Activated effector memory CD4-positive, alpha-beta T cell treated with anti-CD3 and anti-CD28 coated beads, Interleukin-2, amount 50 U/mL, for 16 hours (primary cell): ENCODE measurements around the gene FITM1.

Source experiments
- DNase-seq: peaks from one replicate; pipeline ENCODE4 v3.0.0-alpha.2; 2020

FITM1 gene, protein sequence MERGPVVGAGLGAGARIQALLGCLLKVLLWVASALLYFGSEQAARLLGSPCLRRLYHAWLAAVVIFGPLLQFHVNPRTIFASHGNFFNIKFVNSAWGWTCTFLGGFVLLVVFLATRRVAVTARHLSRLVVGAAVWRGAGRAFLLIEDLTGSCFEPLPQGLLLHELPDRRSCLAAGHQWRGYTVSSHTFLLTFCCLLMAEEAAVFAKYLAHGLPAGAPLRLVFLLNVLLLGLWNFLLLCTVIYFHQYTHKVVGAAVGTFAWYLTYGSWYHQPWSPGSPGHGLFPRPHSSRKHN

DNA sequence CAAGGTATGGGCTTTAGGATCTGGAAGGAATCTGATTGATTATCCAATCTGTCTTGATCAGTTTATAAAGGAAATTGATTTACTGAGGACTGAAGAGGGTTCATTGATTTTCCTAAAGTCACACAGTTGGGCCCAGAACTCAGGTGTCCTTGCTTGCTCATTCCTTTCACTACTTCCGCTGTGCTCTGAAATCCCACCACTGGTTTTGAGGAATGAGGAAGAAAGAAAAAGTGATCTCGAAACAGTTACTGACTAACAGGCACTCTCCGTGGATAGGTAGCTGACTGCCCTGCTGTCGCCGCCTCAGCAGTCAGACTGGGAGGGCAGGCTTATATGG lies at the start of gene FITM1:
TSS of gene FITM1 (plus strand) at position 280 of the 337 bp plus-strand sequence. CDS start 905 bp downstream, outside the sequence.
- no peak for DNase-seq

DNA sequence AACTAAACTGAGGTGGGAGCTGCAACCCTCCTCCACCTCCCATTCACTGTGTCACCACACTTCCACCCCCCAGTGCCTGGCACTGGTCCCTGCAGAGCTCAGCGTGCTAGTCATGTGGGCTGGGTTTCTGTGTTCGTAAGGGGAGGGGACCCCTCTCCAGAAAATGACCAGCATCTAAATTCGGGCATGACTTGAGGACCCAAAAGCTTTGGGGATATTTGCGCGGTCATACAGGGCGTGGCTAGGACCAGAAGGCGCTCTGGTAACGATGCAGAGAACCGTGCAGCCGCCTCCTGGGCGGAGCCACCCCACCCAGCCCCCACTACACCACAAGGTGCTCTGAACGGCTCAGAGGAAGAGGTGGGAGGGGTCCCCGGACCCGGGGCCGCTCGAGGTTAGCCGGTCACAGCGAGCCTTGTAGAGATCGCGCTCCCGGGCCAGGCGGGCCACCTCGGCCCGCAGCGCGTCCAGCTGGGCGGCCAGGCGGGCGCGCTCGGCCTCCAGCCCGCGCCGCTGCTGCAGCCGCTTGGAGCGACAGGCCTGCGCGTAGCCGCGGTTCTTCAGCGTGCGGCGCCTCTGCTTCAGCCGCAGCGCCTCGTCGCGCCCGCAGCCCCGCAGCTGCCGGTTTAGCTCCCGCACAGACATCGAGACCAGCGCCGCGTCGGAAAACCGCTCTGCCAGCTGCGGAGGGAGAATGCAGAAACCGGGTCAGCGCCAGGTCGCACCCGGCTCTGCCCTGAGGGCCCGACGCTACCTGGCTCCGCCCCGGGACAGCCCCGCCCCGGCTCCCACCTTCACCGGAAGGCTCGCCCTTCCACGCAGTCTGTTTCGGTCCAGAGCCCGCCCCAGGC lies 49.3 kb upstream of the FITM1 start:
- DNase-seq = peak; percentile 88

DNA sequence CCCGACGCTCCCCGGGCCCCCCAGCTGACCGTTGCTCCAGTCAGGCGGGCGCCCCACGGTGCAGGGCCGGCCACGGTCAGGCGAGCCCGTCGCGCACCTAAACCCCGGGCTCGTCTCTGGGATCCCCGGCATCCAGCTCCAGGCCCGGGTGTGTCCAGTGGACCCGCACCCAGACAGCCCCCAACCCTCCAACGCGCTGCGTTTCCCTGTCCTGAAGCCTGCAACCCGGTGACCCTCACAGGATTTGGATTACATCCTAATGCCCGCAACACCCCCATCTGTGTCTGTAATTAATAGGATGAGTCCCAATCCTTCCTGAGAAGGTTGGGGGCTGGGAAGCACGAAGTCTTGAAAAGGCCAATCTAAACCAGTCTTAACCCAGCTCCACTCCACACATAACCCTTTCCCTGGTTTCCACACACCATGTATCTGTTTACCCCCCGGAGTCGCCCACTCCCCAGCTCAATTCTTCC lies 48.7 kb upstream of the FITM1 start:
- DNase-seq = no peak

DNA sequence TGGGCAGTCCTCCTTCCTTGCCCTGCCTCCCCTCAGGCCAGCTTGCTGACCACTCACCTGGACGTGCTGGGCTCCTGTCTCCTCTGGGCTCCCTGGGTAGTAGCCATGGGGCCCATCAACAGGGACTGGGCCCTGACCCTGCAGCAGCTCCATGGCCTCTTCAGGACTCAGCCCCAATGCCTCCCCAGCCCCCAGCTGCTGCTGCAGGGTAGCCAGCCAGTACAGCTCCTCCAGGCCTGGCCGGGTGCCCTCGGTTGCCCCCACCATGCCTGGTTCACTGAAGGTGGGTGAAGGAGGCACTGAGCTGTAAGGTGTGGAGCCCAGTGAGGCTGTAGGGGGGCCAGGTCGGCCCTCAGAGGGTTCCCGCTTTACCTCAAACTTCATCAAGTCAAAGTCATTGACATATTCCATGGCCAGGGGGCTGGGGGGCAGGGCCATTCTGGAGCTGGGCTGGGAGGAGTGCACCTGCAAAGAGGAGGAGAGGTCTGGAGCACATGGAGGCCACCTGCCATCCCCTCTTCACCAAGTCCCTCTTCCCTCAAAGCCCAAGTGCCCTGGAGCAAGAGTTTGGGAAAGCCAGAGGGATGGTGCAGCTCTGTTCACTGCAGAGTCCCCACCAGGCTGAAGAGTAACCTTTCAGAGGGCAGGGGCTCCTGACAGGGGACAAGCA lies 47.9 kb upstream of the FITM1 start:
- no peak for DNase-seq

DNA sequence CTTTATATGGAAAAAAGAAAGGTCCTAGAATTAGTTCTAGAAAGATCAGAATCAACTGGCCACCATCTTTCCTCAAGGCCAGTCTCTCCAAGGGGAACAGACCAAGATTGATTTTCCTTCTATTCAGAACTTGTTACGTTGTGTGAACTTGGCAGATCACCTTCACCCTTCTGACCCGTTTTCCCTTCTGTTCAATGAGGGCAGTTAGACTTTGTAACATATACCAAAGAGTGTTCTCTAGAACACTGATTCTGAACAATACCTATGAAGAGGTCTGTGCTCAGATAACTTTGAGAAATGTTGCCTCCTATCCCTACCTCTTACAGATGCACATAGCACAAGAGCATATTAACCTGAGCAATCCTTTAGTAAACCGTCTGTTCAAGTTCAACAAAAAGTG lies 47.0 kb upstream of the FITM1 start:
- no peak for DNase-seq

DNA sequence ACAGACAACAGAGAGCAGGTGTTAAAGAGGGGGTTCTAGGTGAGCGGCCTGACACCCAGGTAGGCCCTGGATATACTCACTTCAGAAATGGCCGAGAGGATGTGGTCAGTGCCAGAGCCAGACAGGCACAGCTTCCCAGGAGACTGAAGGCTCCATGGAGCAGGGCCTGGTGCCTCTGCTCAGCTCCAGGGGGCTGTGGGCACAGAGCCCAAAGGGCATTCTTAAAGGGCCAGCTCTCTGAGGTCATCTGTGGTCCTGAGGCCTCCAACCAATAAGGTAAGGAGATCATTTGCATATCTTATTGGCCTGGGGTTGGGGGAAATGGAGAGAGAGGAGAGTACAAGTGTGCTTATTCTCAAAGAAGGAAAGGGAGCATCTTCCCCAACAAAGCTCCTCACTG lies 46.0 kb upstream of the FITM1 start:
- DNase-seq = no peak

DNA sequence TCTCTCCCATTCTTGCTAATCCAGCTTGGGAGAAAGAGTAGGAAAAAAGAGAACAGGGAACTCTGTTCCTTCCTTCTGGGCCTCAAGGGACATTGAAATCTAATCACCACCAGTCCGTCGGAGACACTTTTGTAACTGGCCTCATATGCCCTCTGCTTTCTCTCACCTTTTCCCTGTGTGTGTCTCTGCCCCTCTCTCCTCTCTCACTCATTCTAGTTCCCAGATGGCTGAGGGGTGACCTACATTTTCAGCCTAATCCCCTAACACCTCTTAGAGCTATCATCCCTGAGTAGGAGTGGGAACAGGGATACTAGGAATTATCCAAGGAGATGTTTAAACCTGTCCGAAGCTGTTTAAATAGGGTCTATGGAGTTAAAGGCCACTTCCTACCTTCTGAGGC lies 45.2 kb upstream of the FITM1 start:
- no peak for DNase-seq

DNA sequence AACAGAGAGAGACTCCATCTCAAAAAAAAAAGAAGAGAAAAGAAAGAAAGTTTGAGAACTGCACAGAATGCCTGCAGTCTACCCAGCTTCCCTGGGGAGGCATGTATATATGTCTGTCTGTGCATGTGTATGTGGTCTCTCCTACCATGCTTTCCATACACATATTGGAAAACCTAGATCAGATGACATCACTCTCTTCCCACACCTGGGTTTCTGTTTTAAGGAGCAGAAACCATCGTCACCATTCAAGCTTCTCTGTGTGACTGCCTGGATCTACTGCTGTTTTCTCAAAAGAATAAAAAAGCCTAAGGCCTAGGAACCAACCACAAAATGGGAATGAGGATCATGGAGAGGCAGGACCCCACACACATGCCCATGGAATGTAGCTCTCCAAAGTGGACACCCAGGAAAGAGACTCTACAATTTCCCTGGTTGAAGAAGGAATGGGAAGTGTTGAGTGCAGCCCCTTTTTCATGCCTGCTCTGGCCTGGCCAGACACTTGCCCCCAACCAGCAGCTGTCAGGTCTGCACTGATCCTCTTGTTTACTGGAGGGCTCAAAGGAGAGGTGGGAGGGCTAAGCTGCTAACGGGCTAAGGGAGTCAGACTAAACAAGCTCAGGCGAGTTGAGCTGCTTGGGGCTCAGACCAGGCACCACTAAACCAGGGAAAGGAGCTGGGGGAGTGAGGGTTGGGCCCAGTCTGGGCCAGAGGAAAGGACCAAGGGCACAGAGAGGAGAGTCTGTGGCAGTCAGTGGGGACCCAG lies 44.1 kb upstream of the FITM1 start:
- DNase-seq = no peak

DNA sequence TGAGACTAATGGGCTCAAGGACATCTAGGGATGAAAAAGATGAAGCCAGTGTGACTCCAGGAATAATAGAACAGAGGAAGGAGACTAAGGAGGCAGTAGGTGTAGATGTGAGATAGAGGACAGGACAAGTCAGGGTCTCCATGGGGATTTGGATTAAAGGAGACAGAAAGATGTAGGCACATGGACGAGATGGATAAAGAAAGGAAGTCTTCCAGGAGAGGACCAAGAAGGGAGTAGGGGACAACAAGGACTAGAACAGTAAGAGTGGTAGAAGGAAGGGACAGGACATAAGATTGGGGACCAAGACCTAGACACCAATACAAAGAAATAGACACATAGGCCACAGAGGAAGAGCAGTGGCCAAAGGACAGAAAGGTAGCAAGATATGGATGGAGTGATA lies 43.5 kb upstream of the FITM1 start:
- no peak for DNase-seq

DNA sequence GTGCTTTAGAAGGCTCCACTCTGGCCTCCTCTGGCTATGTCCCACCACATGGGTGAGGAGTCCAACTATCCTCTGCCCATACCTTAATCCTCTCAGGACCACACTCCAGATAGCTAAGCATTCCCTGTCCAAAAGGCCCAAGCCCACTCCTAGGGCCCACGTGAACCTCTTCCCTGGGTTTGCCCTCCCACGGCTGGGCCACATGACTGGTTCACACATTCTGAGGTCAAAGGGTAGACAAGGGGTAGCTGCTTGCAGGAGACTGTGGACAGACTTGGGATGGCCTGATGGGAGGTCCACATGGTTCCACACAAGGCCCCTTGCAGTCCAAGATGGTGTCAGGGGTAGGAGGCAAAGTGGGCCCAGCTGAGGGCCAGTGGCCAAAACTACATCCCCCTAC lies 42.4 kb upstream of the FITM1 start:
- no peak for DNase-seq

DNA sequence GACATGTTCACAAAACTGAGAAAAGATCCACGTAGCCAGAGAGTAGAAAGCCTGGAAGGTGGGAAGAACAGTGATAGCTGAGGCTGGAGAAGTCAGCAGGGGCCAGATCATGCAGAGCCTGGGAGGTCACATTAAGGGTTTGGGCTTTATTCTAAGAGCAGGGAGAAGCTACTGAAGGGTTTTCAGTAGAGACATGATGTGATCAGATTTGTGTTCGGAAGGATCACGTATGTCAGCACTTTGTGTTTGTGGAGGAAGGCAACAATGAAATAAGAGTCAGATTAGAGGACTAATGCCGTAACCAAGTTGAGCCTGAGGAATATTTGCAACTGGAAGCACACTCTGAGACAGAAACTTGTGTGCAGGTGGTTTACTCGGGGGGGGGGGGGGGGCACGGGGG lies 40.6 kb upstream of the FITM1 start:
- DNase-seq = no peak

DNA sequence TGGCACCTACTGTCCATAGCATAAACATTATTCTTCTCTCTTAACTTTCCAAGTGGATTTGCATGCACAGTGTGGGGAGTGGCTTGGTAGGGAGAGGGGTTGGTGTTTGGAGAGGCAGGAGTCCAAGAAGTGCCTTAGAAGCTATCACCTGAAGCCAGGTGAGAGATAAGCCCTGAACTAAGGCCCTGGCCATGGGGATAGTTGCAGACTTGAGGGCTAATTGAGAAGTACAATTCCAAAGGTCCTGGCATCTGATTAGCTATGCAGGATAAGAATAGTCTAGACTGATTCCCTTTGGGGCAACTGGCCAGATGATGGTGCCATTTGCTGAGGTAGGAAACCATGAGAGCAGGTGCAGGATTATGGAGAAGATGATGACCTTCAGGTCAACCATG lies 38.4 kb upstream of the FITM1 start:
- no peak for DNase-seq

DNA sequence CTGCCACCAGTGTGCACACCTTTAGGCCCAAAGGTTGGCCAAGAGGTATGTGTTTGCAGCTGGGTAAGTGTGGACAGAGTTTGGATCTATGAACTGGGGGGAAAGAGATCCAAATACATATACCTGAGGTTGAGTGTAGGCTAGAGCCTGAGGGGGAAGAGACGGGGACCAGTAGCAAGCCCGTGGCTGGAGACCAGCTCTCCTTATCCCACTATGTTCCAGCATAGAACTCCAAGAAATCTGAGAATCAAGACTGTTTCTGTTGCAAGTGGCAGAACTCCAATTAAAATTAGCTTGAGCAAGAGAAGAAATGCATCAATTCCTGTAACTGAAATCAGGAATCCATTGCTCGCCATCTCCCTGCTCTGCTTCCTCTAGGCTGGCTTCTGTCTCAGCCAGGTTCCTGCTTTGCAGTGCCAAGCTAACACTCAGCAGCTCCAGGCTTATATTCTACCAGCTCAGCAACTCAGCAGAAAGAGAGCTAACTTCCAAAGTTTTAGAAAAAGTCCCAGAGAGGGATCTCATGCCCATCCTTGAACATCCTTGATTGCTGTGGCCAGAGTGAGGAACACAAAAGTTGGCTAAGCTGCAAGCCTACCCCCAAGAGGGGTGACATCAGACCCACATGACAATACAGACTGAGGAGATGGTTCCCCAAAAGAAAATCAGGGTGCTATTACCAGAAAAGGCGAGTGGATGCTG lies 37.8 kb upstream of the FITM1 start:
- no peak for DNase-seq

DNA sequence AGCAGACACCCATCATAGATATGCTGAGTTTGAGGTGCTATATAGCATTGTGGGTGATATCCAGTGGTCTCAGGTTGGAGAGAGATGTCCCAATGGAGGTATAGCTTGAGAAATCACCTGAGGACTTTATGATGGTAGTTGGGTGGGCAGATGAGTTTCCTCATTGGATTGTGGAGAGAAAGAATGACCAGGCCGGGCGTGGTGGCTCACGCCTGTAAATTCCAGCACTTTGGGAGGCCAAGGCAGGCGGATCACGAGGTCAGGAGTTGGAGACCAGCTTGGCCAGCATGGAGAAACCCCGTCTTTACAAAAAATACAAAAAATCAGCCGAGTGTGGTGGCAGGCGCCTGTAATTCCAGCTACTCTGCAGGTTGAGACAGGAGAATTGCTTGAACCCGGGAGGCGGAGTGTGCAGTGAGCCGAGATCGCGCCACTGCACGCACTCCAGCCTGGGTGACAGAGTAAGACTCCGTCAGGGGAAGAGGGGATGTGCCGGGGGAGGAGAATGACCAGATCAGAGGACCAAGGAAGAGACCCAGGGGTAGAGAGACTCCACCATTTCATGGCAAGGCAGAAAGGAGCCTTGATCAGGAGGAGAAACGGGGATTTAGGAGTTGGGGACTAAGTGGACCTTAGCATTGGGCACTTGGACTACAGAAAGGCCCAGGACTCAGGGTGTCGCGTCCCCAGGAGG lies 37.1 kb upstream of the FITM1 start:
- no peak for DNase-seq

DNA sequence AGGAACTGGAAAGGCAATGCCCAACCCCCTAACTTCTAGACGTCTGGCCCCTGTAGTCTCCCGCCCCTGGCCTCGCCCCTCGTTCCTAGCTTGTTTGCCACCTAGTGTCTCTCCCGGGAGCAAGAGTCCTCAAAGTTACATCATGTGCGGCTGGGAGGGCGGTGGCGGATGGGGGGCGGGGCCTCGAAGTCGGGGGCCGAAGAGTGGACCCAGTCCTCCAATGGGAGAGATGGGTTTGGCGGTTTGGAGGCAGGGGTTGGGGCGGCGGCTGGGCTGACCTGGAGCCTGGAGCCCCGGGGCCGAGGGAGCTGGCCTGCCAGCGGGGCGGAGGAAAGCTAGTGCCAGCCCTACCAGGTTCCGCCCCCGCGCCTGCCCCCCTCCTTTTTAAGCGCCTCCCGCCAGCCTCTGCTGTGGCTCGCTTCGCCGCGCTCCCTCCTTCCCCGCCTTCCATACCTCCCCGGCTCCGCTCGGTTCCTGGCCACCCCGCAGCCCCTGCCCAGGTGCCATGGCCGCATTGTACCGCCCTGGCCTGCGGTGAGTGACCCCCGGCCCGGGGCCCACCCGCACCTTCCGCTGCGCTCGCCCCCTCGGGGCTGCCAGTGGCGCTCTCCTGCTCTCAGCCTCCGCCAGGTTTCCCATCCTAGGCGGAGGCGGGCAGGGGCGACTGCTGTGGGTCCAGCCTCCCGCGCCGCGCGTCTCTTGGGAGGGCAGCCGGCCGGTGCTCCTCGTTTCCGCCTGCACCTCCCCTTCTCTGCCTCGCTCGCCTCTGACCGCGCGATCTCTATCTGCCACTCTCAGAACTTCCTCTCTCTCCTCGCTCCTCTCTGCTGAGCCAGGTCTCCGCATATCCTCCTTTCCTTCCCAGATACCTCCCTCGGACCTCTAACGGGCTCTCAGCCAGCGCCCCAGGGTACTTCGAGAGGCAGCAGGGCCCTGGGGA lies 36.3 kb upstream of the FITM1 start, which contains the start of gene PCK2:
TSS of gene PCK2 (plus strand) at position 411 of the 940 bp plus-strand sequence. CDS start at position 506, 95 bp downstream.
- peak; percentile 95 for DNase-seq

DNA sequence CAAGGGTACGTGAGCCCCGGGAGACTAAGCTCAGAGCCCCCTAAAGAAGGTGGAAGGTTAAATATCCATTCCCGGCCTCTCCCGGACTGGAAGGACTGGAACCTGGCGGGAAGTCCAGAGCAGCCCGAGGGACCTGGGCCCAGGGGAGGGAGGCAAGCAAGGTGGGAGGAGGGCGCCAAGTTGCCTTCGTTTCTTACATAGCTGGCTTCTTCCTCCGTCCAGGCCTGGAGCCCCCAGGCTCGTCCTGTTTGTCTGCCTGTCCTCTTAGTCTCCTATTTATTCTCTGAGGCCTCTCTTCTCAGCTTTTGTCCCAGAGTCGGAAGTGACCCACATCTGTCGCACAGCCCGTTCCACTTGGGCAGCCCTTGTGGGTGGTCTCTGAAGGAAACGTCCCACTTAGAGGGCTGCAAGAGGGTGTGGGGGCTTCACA lies 35.6 kb upstream of the FITM1 start:
- DNase-seq = no peak

DNA sequence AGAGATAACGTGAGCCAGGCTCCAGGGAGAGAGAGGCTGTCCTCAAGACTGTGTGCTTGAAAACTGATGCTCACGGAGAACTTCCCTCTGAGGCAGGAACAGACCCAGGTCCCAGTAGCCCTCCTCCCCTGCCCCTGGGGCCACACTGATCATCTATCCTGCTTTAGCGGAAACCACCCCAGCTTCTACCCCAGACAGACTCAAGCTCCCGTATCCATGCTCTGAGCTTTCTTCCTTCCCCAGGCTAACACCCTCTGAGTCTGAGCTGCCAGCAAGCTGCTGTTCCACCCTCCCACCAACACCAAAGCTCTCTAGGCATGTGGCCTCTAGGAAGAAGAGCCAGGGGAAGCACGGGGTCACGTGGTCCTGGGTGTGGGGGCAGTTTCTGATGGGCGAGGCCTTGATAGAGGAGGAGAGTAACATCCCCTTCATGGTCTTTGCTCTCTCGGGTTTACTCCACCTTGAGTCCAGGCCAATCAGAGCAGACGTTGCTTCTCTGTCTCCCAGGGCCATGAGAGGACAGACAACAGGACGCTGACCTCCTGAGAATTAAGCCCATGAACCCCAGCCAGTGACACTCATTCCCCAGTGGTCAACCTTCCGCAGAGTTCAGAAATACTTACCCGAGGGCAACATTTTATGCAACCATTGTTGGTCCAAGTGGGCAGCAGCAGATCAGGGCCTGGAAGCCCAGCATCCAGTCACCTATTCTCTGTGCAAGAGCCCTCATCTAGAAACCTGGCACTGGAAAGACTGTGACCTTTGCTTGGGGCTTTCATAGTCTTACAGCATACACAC lies 35.0 kb upstream of the FITM1 start:
- DNase-seq = peak; percentile 87

DNA sequence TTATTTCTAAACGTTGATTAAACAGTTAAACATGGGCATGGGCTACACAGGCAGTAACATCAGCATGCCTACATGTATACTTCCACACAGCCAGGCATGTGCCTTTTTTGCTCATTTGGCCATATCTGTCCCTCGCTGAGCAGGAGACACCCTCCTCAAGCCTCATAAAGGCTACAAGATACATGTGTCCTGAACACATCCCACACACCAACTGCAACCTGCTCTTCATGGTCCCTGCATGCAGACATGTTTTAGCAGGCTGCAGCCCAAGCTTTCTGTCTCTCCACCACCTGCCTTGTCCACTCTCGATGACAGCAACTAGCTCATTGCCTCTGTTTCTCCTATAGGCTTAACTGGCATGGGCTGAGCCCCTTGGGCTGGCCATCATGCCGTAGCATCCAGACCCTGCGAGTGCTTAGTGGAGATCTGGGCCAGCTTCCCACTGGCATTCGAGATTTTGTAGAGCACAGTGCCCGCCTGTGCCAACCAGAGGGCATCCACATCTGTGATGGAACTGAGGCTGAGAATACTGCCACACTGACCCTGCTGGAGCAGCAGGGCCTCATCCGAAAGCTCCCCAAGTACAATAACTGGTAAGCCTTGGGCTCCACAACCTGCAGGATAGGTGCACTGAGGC lies 33.8 kb upstream of the FITM1 start:
- no peak for DNase-seq
